Neural progenitor cell (in vitro differentiated cells): ENCODE data around the gene SPOCD1. TPM values are rescaled to one million over a fixed set of nuclear protein-coding genes. Genes with fewer than 3 reads are reported as not detected.
A peak's percentile ranks its signal among the peaks of the same experiment; 100 is the strongest.

Experiments used
- DNase-seq: peaks from one replicate; pipeline ENCODE4 v3.0.0-alpha.2; 2016; ENCODE audit warnings: low spot score
- H2AFZ ChIP-seq: fragments of 200-600 bp; sonication (generic); replicated peaks from 2 replicates; pipeline ENCODE4 v1.6.1; 2016; ENCODE audit warnings: antibody characterized with exemption
- H3F3A ChIP-seq: fragments of 200-600 bp; sonication (generic); 2 replicates; pipeline ENCODE4 v1.6.1; 2016; ENCODE audit warnings: antibody characterized with exemption, low read depth
- H3K27ac ChIP-seq: fragments of 200-600 bp; sonication (generic); 2 replicates; pipeline ENCODE4 v1.5.1; 2016; ENCODE audit warnings: mild to moderate bottlenecking
- H3K27me3 ChIP-seq: fragments of 200-600 bp; sonication (generic); 2 replicates; pipeline ENCODE4 v1.6.1; 2016; ENCODE audit warnings: mild to moderate bottlenecking, moderate library complexity
- H3K36me3 ChIP-seq: fragments of 200-600 bp; sonication (generic); 2 replicates; pipeline ENCODE4 v1.5.1; 2016
- H3K4me1 ChIP-seq: fragments of 200-600 bp; sonication (generic); 2 replicates; pipeline ENCODE4 v1.6.1; 2016; ENCODE audit warnings: mixed run types
- H3K4me2 ChIP-seq: fragments of 200-600 bp; sonication (generic); 2 replicates; pipeline ENCODE4 v1.6.1; 2016
- H3K4me3 ChIP-seq: fragments of 200-600 bp; sonication (generic); 2 replicates; pipeline ENCODE4 v1.5.1; 2016
- H3K79me2 ChIP-seq: fragments of 200-600 bp; sonication (generic); 2 replicates; pipeline ENCODE4 v1.6.1; 2016; ENCODE audit warnings: low read depth
- H3K9ac ChIP-seq: fragments of 200-600 bp; sonication (generic); 2 replicates; pipeline ENCODE4 v1.6.1; 2016
- H3K9me3 ChIP-seq: fragments of 200-600 bp; sonication (generic); 2 replicates; pipeline ENCODE4 v1.5.1; 2016; ENCODE audit warnings: low read depth
- H4K20me1 ChIP-seq: fragments of 200-600 bp; sonication (generic); 2 replicates; pipeline ENCODE4 v1.6.1; 2016; ENCODE audit warnings: low read depth
- H3K27ac Mint-ChIP-seq: 3 replicates; pipeline ENCODE4 v1.8.0; 2021; ENCODE audit warnings: mixed read lengths
- H3K27me3 Mint-ChIP-seq: 2 replicates; pipeline ENCODE4 v1.8.0; 2022; ENCODE audit warnings: low read depth, mild to moderate bottlenecking, inconsistent platforms, moderate library complexity, mixed read lengths; ENCODE audit not compliant: insufficient read depth
- H3K36me3 Mint-ChIP-seq: 3 replicates; pipeline ENCODE4 v1.8.0; 2021; ENCODE audit warnings: mixed read lengths
- H3K4me1 Mint-ChIP-seq: 3 replicates; pipeline ENCODE4 v1.8.0; 2021; ENCODE audit warnings: mixed read lengths
- H3K4me3 Mint-ChIP-seq: 3 replicates; pipeline ENCODE4 v1.8.0; 2021; ENCODE audit warnings: mild to moderate bottlenecking, moderate library complexity, mixed read lengths
- H3K9me3 Mint-ChIP-seq: 3 replicates; pipeline ENCODE4 v1.8.0; 2020; ENCODE audit warnings: mixed read lengths
- EZH2 ChIP-seq: fragments of 200-600 bp; sonication (generic); IDR thresholded peaks from 2 replicates; pipeline ENCODE4 v1.6.1; 2017; ENCODE audit warnings: antibody characterized with exemption, mild to moderate bottlenecking, moderate library complexity
- EZH2phosphoT487 ChIP-seq: fragments of 200-600 bp; sonication (generic); IDR thresholded peaks from 2 replicates; pipeline ENCODE4 v1.6.1; 2017; ENCODE audit warnings: antibody characterized with exemption
- total RNA-seq: library from RNA; depleted of rRNA; stranded (reverse); fragments of >200 nt; gene quantifications from 2 replicates; pipeline ENCODE4 v1.2.3, GENCODE V29; 2015; ENCODE audit warnings: low replicate concordance
- TF ChIP-seq, protein P1 (sequence below): fragments of 200-600 bp; sonication (generic); IDR thresholded peaks from 2 replicates; pipeline ENCODE4 v1.5.1; 2017; ENCODE audit warnings: antibody characterized with exemption, mild to moderate bottlenecking

SPOCD1 gene
- total RNA-seq: 1.4 and 3.1 TPM in 2 replicates

DNA sequence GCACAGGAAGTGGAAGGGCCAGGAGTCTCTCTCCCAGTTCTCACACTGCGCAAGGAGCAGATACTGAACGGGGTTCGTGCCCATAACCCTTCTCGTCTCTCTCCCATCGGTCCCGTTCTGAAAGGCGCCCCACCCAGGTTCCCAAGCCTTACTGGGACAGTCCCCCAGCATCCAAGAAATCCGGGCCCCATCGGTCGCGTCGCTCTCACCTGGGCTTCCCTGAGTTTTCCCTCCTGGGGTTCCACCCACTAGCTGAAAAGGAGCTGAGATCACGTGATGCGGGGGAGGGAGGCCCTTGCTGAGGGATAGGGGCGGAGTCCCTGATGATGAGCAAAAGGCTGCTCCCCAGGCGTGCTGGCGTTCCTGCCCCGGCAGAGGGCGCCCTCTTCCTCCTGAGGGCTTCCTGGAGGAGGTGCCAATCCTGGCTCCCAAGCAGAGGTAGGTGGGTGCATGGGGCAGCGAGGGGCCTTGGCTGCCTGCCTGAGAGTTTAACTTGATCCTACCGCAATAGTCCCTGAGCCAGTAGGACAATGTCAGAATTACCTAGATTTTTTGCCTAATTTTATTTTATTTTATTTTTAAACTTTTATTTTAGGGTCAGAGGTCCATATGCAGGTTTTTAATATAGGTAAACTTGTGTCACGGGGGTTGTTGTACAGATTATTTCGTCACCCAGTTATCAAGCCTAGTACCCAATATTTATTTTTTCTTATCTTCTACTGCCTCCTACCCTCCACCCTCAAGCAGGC is at the start of gene SPOCD1:
SPOCD1 (minus strand) TSS at position 271 of the 749 bp plus-strand sequence. CDS start 689 bp downstream, outside the sequence.
- Histone ChIP-seq H3K36me3 (no peaks in the 10 kb centered on the region), H3K9me3 (no peaks in the 10 kb centered on the region), H3K9ac (no peak within 1 kb of the TSS), H3F3A (peaks cover 5% of the 10 kb centered on the region), H4K20me1 (no peaks in the 10 kb centered on the region), H3K27me3 (no peaks in the 10 kb centered on the region), H2AFZ (peak within 1 kb of the TSS; percentile 70), H3K27ac (no peak within 1 kb of the TSS), H3K4me3 (peak within 1 kb of the TSS; percentile 37), H3K4me1 (no peaks in the 10 kb centered on the region), H3K4me2 (peak within 1 kb of the TSS; percentile 62), H3K79me2 (no peaks in the 10 kb centered on the region)
- TF ChIP-seq EZH2: no peak
- TF ChIP-seq, protein P1, sequence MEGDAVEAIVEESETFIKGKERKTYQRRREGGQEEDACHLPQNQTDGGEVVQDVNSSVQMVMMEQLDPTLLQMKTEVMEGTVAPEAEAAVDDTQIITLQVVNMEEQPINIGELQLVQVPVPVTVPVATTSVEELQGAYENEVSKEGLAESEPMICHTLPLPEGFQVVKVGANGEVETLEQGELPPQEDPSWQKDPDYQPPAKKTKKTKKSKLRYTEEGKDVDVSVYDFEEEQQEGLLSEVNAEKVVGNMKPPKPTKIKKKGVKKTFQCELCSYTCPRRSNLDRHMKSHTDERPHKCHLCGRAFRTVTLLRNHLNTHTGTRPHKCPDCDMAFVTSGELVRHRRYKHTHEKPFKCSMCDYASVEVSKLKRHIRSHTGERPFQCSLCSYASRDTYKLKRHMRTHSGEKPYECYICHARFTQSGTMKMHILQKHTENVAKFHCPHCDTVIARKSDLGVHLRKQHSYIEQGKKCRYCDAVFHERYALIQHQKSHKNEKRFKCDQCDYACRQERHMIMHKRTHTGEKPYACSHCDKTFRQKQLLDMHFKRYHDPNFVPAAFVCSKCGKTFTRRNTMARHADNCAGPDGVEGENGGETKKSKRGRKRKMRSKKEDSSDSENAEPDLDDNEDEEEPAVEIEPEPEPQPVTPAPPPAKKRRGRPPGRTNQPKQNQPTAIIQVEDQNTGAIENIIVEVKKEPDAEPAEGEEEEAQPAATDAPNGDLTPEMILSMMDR: peak; percentile 91
- H3K4me1 Mint-ChIP-seq: peaks cover 15% of the 10 kb centered on the region
- peaks cover 7% of the 10 kb centered on the region for H3K27me3 Mint-ChIP-seq
- H3K27ac Mint-ChIP-seq: peak within 1 kb of the TSS; percentile 76
- peak; percentile 91 for DNase-seq
- peak within 1 kb of the TSS; percentile 75 for H3K4me3 Mint-ChIP-seq
- no peaks in the 10 kb centered on the region for H3K9me3 Mint-ChIP-seq
- H3K36me3 Mint-ChIP-seq: no peaks in the 10 kb centered on the region

DNA sequence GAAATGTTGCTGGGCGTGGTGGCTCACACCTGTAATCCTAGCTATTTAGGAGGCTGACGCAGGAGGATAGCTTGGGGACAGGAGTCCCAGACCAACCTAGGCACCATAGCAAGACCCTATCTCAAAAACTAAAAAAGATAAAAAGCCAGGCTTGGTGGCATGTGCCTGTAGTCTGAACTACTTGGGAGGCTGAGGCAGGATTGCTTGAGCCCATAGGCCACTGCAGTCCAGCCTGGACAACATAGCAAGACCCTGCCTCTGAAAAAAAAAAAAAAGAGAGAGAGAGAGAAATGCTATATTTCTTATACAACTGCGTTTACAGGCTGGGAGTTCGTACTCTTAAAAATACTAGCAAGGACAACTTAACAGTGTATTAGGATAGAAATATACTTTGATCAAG is 46.2 kb upstream of the SPOCD1 start:
- peaks cover 7% of the 10 kb centered on the region for H3K4me1 Mint-ChIP-seq
- Histone ChIP-seq H3K27ac (no peak overlapping the region), H4K20me1 (no peaks in the 10 kb centered on the region), H2AFZ (no peak overlapping the region), H3K4me3 (no peak overlapping the region), H3F3A (no peaks in the 10 kb centered on the region), H3K9ac (no peak overlapping the region), H3K79me2 (no peaks in the 10 kb centered on the region), H3K27me3 (no peaks in the 10 kb centered on the region), H3K4me1 (no peaks in the 10 kb centered on the region), H3K36me3 (no peaks in the 10 kb centered on the region), H3K9me3 (no peaks in the 10 kb centered on the region), H3K4me2 (no peak overlapping the region)
- no peaks in the 10 kb centered on the region for H3K9me3 Mint-ChIP-seq
- no peaks in the 10 kb centered on the region for H3K36me3 Mint-ChIP-seq
- H3K27ac Mint-ChIP-seq: no peak overlapping the region
- TF ChIP-seq, protein P1: no peak
- TF ChIP-seq EZH2phosphoT487 (no peak), EZH2 (no peak)
- no peak overlapping the region for H3K4me3 Mint-ChIP-seq
- H3K27me3 Mint-ChIP-seq: peaks cover 3% of the 10 kb centered on the region
- no peak for DNase-seq

DNA sequence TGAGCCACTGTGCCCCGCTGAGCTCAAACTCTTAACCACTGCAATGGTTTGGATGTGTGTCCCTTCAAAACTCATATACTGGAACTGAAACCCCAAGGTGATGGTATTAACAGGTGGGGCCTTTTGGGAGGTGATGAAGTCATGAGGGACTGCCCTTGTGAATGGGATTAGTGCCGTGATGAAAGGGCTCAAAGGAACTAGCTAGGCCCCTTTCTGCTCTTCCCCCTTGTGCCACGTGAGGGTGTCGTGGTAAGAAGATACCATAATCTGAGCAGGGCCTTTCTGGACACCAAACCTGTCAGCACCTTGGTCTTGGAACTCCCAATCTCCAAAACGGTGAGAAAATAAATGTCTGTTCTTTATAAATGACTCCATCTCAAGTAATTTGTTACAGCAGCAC is 45.5 kb upstream of the SPOCD1 start:
- Mint-ChIP-seq H3K36me3 (no peaks in the 10 kb centered on the region), H3K27me3 (peaks cover 3% of the 10 kb centered on the region), H3K4me1 (peaks cover 1% of the 10 kb centered on the region), H3K9me3 (no peaks in the 10 kb centered on the region), H3K4me3 (no peak overlapping the region), H3K27ac (no peak overlapping the region)
- Histone ChIP-seq H3K27ac (no peak overlapping the region), H3F3A (no peaks in the 10 kb centered on the region), H3K79me2 (no peaks in the 10 kb centered on the region), H3K4me2 (no peak overlapping the region), H3K4me3 (no peak overlapping the region), H2AFZ (no peak overlapping the region), H3K9me3 (no peaks in the 10 kb centered on the region), H3K36me3 (no peaks in the 10 kb centered on the region), H3K9ac (no peak overlapping the region), H4K20me1 (no peaks in the 10 kb centered on the region), H3K27me3 (no peaks in the 10 kb centered on the region), H3K4me1 (no peaks in the 10 kb centered on the region)
- no peak for TF ChIP-seq EZH2phosphoT487
- TF ChIP-seq, protein P1: no peak
- no peak for TF ChIP-seq EZH2
- DNase-seq: no peak
